GM18498 (cell line): ENCODE measurements around the gene CREB3L2.
"Not testable (repeated sequence)": the region's sequence is repeated elsewhere in the genome, so short reads cannot be mapped to it uniquely, and the experiment has no call there.

ENCODE experiments used
- ATAC-seq: cut with Tn5 transposase; IDR thresholded peaks from one replicate; pipeline ENCODE4 v1.9.1; 2021; ENCODE audit warnings: mild to moderate bottlenecking, moderate library complexity; ENCODE audit not compliant: unreplicated experiment

The CREB3L2 gene

GRCh38 chr7:137846827-137847567 lies 154.9 kb downstream of the CREB3L2 start, which contains the start of gene DGKI:
Gene DGKI (minus strand): TSS chr7:137846974.
- ATAC-seq: peak; percentile 39

DNA sequence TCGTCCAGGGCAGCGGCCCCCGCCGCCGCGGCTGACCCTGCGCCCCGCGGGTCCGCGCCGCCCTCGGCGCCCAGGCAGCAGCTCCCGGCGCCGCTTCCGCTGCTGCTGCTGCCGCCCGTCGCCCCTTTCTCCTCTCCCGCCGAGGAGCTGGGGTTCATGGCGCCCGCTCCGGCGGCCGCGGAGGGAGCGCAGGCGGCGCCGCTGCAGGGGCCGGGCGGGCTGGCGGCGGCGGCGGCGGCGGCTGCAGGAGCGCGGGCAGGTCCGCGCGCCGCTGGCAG lies 155.4 kb downstream of the CREB3L2 start:
- peak; percentile 41 for ATAC-seq

GRCh38 chr7:137844677-137845425 lies 157.0 kb downstream of the CREB3L2 start:
- ATAC-seq: no peak

DNA sequence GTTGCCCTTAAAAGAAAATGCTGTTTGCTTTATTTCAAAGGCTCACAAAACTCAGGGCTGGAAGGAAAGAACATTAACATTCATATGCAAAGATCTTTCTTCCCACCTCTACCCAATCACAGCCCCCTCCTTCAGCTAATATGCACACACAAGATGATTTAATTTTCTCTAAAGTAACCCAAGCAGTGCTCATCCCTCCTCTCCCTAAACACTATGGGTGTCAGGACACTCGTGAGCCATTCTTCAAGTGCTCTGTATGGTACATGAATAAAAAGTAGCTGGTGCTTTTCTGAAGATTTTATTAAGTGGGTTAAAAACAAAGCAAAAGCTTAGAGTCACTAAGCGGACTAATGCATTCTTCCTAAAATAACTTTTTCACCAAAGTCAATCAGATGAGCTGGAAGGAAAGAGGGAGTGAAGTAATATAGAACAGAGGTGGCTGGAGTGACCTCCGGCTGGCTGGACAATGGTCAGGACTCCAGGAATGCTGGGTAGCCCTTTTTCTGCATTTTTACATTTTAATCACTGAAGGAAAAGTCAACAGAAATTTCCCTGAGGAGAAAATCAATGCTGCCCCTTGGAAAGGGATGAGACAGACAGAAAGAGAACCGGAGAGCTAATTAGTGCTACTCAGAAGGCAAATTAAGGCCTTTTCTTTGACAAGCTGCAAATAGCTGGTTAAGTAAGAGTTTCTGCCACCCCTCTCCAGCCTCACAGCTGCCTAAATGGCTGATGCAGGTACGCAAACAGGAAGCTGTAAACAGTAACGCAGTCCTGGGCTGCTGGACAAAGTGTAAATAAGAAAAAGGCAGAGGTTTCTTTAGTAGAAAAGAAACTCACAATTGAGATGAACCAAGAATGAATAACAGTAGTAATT lies 161.7 kb downstream of the CREB3L2 start:
- ATAC-seq: no peak

DNA sequence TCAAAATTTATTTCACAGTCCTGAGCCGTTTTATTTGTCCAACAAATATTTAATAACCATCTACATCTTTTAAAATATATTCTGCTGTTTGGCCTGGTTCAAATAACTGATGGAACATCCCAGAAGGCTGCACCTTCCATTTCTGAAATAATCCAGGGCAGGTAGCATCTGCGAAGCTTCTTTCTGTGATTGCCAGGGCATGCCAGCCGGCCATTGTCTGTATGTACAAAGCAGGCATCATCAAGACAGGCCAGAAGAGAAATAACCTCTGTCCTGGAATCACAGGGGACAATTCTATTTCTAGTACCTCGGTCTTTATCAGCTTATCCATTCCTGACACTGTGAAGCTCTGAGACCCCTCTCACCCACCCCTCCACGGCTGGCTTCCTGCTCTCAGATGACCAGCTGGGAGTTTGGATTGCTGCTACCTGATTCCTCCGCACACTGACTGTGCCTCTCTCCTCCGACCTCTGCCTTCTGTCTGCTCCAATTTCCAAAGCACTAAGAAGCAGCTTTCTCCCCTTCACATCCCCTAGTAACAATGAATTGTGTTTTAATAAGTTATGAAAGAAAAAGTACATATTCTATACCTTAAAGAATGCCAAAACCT lies 163.1 kb downstream of the CREB3L2 start:
- no peak for ATAC-seq

DNA sequence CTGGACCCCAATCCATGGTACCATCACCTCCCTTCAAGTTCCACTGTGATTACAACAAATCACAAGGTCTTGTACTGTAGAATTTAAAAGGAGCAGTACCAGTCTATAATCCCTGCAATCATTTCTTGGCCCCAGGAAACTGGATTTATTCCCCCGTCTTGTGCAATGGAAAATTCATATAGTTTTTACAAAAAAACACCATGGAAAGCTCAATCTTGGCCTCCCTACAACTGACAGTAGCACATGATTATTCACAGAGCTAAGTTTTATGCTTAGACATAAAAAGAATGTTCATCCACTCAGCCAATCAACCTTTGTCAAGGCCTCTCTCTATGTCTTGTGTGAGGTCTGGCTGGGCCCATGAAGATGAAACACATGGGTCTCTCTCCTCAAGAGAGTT lies 165.3 kb downstream of the CREB3L2 start:
- no peak for ATAC-seq

GRCh38 chr7:137836113-137836509 lies 165.8 kb downstream of the CREB3L2 start:
- ATAC-seq: no peak

GRCh38 chr7:137835486-137836112 lies 166.3 kb downstream of the CREB3L2 start:
- ATAC-seq: no peak

GRCh38 chr7:137834552-137834951 lies 167.3 kb downstream of the CREB3L2 start:
- ATAC-seq: no peak

DNA sequence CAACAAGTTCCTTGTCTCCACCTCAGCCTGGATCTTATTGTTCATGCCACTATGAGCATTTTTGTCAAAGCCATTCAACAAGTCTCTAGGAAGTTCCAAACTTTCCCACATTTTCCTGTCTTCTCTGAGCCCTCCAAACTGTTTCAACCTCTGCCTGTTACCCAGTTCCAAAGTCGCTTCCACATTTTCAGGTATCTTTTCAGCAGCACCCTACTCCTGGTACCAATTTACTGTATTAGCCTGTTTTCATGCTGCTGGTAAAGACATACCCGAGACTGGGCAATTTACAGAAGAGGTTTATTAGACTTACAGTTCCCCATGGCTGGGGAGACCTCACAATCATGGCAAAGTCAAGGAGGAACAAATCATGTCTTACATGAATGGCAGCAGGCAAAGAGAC lies 168.9 kb downstream of the CREB3L2 start:
- not testable (repeated sequence) for ATAC-seq

GRCh38 chr7:137832382-137832781 lies 169.5 kb downstream of the CREB3L2 start:
- ATAC-seq: no peak

DNA sequence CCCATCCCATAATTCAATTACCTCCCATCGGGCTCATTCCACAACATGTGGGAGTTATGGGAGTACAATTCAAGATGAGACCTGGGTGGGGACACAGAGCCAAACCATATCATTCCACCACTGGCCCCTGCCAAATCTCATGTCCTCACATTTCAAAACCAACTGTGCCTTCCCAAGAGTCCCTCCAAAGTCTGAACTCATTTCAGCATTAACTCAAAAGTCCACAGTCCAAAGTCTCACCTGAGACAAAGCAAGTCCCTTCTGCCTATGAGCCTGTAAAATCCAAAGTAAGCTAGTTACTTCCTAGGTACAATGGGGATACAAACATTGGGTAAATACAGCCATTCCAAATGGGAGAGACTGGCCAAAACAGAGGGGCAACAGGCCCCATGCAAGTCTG lies 170.3 kb downstream of the CREB3L2 start:
- not testable (repeated sequence) for ATAC-seq

- no peak for ATAC-seq
These were observed 172.4 kb downstream of the CREB3L2 start for GRCh38 chr7:137829337-137829992.

- ATAC-seq: no peak
These were observed 173.4 kb downstream of the CREB3L2 start for GRCh38 chr7:137828456-137828855.

- ATAC-seq: no peak
These were observed 176.4 kb downstream of the CREB3L2 start for GRCh38 chr7:137825489-137825888.
